ENCODE data around the gene RIPK1. TPM values are rescaled to one million over a fixed set of nuclear protein-coding genes. Genes with fewer than 3 reads are reported as not detected.

Gene RIPK1
- total and polyA plus RNA-seq, 2 of the 8 experiments (the other 6 are each of a cell fraction or from before 2014, with no cell fraction given), result 5.9 to 22.9 TPM

DNA sequence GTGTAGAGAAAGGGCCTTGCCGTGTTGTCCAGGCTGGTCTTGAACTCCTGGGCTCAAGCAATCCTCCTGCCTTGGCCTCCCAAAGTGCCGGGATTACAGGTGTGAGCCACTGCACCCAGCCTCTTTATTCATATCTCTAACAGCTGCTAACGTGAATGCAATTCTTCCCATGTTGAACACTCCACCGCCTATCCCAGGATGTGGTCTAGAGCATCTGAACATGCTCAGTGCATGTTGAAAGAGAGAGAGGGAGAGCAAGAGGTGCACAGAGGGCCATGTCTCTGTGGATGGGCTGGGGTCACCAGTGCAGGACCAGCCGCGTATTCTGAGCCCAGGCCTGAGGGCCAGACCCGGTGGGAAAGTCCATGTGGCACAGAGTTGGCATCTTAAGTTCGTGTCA, 76.3 kb downstream of the RIPK1 start:
- no peaks in the 10 kb centered on the region for H3K27me3 ChIP-seq (replicated peaks in 1 of 4; ENCODE audit: control insufficient read depth in 3 of 4, extremely low read depth in 1 of 4, insufficient read depth in 3 of 4, low read length in 3 of 4)
- ChIA-PET POLR2A (ENCODE audit: partially characterized antibody) (interaction anchor here (1.0 to 7.3 kb wide), 4 partner anchors 6 to 86 kb away, joined by 3 to 56 read pairs (median 21); no protein-coding TSS in a partner anchor), CTCF (ENCODE audit: partially characterized antibody) (interaction anchor here (0.6 to 2.0 kb wide), 3 partner anchors 12 to 107 kb away, joined by 4 to 5 read pairs (median 4); no protein-coding TSS in a partner anchor)
- H4K8ac ChIP-seq (ENCODE audit: extremely low read depth, insufficient read depth, low read length), result no peak overlapping the region
- 82% methylated on average over 8 of the region's 8 CpGs; no CpG with 5 or more reads in 1 of the 2 experiments for WGBS, 2 experiments (ENCODE audit: extremely low coverage in 1 of 2, insufficient coverage in 1 of 2, insufficient read length in 1 of 2, insufficient replicate concordance in 2 of 2, low coverage in 1 of 2, low lambda C conversion rate in 2 of 2, missing lambda C conversion rate in 1 of 2)
- no peak overlapping the region for H2BK5ac ChIP-seq (ENCODE audit: low read depth, low read length)
- no peak overlapping the region for H3K14ac ChIP-seq (ENCODE audit: insufficient read length)
- H3K23me2 ChIP-seq (ENCODE audit: low read depth, low read length), result peaks cover 8% of the 10 kb centered on the region; the same call in 1 of the 2 replicates
- no peak overlapping the region for H2BK12ac ChIP-seq (ENCODE audit: low read depth, low read length)
- peaks cover 3% of the 10 kb centered on the region for H3K79me1 ChIP-seq (ENCODE audit: low read depth, low read length)
- H3K18ac ChIP-seq (ENCODE audit: extremely low read depth, low read length), result no peak overlapping the region
- no peak overlapping the region for H3K56ac ChIP-seq (replicated peaks; ENCODE audit: insufficient read length, low read depth, low read length)
- peak overlapping the region; percentile 19; the same call in 1 of the 2 replicates for H3K27ac ChIP-seq (ENCODE audit: low read depth, low read length)
- peaks cover 2 to 7% (median 3%) of the 10 kb centered on the region in 4 experiments; a peak in 6 of 7 replicates for H3K4me1 ChIP-seq (replicated peaks in 1 of 4; ENCODE audit: control insufficient read depth in 3 of 4, insufficient read depth in 4 of 4, low read length in 3 of 4)
- no peak overlapping the region for H2AFZ ChIP-seq (ENCODE audit: low read length)
- no peak for TF ChIP-seq HDAC6 (IDR thresholded peaks at IDR 0.05; ENCODE audit: low read depth, low read length)
- TF ChIP-seq POLR2AphosphoS5 (IDR thresholded peaks at IDR 0.05; ENCODE audit: low read depth, low read length), result no peak
- TF ChIP-seq JUND (IDR thresholded peaks at IDR 0.05; ENCODE audit: low read length), result no peak
- no peak for TF ChIP-seq CBX5 (IDR thresholded peaks at IDR 0.05; ENCODE audit: low read depth, low read length)
- TF ChIP-seq SP2 (IDR thresholded peaks at IDR 0.05; ENCODE audit: low read length), result no peak
- TF ChIP-seq JUN (IDR thresholded peaks at IDR 0.05; ENCODE audit: low read depth, low read length), result no peak
- TF ChIP-seq CTBP2 (IDR thresholded peaks at IDR 0.05; ENCODE audit: borderline replicate concordance, insufficient read depth, insufficient read length, low read length), result no peak
- no peak for TF ChIP-seq EZH2 (IDR thresholded peaks at IDR 0.05; ENCODE audit: low read depth, low read length, severe bottlenecking)
- no peak for TF ChIP-seq SIN3A (conservative IDR thresholded peaks at IDR 0.05 in 1 of 2, IDR thresholded peaks at IDR 0.05 in 1 of 2; ENCODE audit: low read depth in 1 of 2, low read length in 2 of 2)
- TF ChIP-seq SUZ12 (IDR thresholded peaks at IDR 0.05; ENCODE audit: low read length), result no peak
- no peak for TF ChIP-seq MAFK (IDR thresholded peaks at IDR 0.05; ENCODE audit: low read depth, low read length)
- TF ChIP-seq RXRA (IDR thresholded peaks at IDR 0.05; ENCODE audit: insufficient read depth, low read depth, low read length), result no peak
- no peak for FAIRE-seq
- H3K4me2 ChIP-seq (ENCODE audit: insufficient read depth in 1 of 2, low read depth in 2 of 2, low read length in 2 of 2), result no peak overlapping the region
- H3K9me3 ChIP-seq (ENCODE audit: insufficient read depth in 2 of 2, low read depth in 1 of 2, low read length in 1 of 2), result no peaks in the 10 kb centered on the region
- no peaks in the 10 kb centered on the region for H3K79me2 ChIP-seq (ENCODE audit: control insufficient read depth in 1 of 2, insufficient read depth in 2 of 2, low read length in 2 of 2)
- no peaks in the 10 kb centered on the region for H4K20me1 ChIP-seq (replicated peaks in 1 of 2; ENCODE audit: control insufficient read depth in 1 of 2, insufficient read depth in 2 of 2, low read length in 2 of 2)
- H2BK20ac ChIP-seq (ENCODE audit: low read length), result no peak overlapping the region
- H3K9ac ChIP-seq (replicated peaks in 1 of 4; ENCODE audit: extremely low read depth in 1 of 4, low read depth in 3 of 4, low read length in 3 of 4), result no peak overlapping the region
- no peak overlapping the region for H3K23ac ChIP-seq (ENCODE audit: insufficient read length)
- peaks cover 7 to 54% (median 25%) of the 10 kb centered on the region in 4 experiments; a peak in 7 of 8 replicates for H3K36me3 ChIP-seq (ENCODE audit: control insufficient read depth in 2 of 4, insufficient read depth in 4 of 4, low read length in 3 of 4)
- H2BK120ac ChIP-seq (replicated peaks; ENCODE audit: low read depth, low read length), result no peak overlapping the region
- no peak overlapping the region for H4K5ac ChIP-seq (ENCODE audit: insufficient read length, low read depth, low read length)
- H3K4ac ChIP-seq (replicated peaks; ENCODE audit: insufficient read length, low read depth, low read length), result no peak overlapping the region
- no peak for DNase-seq (ENCODE audit: low read depth in 1 of 2, low spot score in 2 of 2)
- no peak overlapping the region for H4K91ac ChIP-seq (replicated peaks; ENCODE audit: insufficient read length, low read length)
- no peak overlapping the region for H2AK5ac ChIP-seq (ENCODE audit: low read depth, low read length)
- no peak overlapping the region for H3K4me3 ChIP-seq (ENCODE audit: extremely low read depth in 1 of 4, insufficient read depth in 2 of 4, low read depth in 3 of 4, low read length in 4 of 4)
- H2BK15ac ChIP-seq (ENCODE audit: low read length), result no peak overlapping the region
